ENCODE measurements around the gene TRIM28.
"Not testable (repeated sequence)": the region's sequence is repeated elsewhere in the genome, so short reads cannot be mapped to it uniquely, and the experiment has no call there.

TRIM28 gene

DNA sequence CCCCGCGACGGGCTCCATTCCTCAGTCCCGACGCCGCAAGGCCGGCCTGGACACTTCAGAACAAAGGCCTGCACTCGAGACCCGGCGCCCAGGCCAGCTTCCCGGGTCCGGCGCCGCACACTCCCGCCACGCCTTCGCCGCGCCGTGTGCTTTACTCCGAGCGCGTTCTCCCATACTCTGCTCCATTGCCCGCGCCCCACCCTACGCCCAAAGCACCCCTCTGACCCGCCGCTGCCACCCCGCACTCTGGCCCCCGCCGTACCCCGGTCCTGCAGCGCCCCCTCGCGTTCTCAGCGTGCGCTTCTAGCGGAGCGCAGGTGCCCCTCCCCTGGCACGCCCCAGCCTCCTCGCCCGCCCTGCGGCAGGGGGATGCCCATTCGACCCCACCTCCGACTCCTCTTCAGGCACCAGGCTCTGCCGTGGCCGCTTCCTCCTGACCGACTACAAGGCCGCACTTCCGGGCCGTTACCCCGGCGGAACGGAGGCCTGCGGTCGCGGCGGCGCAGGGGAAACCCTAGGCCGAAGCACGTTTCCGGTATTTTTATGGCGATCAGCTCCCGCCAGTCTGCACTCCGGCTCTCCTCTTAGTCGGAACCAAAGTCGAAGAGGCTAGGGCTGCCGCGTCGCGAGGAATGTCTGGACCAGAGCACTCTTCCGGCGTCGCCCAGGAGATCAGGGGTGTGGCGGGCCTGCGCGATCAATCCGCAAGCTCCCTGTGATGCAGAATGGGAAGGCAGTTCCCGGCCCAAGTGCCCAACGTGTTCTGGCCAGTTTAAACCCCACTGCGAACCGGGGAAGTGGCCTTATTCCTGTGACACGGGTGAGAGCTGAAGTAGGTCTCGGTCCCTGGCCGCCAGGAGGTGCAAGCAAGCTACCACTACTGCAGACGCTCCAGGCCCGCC lies 24.3 kb upstream of the TRIM28 start, which contains the start of gene ZBTB45:
Gene ZBTB45 (minus strand): TSS at position 456 of the 902 bp plus-strand sequence. CDS start 2,137 bp downstream, outside the sequence.
- DNase-seq = peak; percentile 98

DNA sequence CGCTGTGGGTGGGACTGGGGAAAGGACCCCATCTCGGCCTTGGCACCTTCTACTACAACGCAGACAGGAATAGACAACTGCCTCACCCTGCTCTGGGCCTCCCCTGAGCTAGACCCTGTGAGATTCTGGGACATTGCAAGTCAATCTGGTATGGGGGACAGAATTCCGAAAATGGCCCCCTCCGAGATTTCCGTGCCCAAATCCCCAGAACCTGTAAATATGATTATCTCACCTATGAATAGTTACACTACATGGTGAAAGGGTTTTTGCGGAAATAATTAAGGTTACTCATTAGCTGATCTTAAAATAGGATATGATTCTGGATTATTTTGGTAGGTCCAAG lies 23.6 kb upstream of the TRIM28 start:
- no peak for DNase-seq

DNA sequence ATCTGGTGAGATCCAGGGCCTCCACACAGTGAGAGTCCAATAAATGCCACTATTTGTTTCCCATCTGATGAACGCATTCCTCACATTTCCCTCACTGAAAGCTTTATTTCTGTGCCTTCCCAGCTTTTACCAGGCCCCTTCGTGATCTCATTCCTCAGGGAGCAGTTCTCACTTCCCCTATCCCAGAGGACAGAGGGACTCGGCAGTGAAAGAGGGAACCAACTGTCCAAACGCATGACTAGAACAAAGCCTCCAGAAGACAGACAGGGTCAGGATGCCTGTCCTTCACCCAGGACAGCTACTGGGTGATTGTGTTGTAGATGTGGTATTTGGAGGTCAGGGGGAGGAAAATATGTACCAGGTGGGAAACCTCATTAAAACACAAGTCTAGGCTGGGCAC lies 22.2 kb upstream of the TRIM28 start:
- DNase-seq = no peak

GRCh38 chr19:58522709-58523108 lies 21.2 kb upstream of the TRIM28 start:
- no peak for DNase-seq

GRCh38 chr19:58529405-58529804 lies 14.5 kb upstream of the TRIM28 start:
- DNase-seq = no peak

DNA sequence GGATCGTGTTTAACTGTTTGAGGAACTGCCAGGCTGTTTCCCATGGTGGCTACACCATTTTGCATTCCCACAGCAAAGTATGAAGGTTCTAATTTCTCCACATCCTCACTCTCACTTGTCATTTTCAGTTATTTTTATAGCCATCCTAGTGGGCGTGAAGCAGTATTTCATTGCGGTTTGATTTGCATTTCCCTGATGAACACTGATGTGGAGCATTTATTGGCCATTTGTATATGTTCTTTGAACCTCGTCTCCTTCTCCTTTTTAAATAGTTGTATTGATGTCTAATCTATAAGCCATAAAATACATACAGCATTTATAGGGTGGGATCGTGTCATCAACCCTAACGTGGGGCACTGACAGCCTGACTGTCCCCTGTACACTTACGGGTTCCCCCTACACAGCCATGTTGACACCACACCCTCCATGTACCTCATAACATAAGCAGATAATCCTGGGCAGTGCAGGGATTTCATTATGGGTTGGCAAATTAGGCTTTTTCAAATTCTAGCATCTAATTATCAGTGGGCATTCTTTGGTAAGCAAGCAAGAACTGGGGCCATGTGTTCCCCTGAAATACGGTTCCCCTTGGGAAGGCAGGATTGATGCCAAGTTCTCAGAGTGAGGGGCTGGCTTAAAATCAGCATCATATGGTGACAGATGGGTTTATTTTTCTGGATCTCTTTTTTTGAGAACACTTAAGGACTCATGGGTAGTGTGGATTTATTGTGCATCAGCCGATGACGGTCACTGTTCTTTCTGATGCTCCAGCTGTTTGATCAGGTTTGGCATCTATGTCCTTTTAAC lies 12.6 kb upstream of the TRIM28 start:
- DNase-seq = no peak

- DNase-seq = no peak
Observed at GRCh38 chr19:58535857-58536256, 8.0 kb upstream of the TRIM28 start.

GRCh38 chr19:58536852-58537798 lies 6.7 kb upstream of the TRIM28 start:
- no peak for DNase-seq

DNA sequence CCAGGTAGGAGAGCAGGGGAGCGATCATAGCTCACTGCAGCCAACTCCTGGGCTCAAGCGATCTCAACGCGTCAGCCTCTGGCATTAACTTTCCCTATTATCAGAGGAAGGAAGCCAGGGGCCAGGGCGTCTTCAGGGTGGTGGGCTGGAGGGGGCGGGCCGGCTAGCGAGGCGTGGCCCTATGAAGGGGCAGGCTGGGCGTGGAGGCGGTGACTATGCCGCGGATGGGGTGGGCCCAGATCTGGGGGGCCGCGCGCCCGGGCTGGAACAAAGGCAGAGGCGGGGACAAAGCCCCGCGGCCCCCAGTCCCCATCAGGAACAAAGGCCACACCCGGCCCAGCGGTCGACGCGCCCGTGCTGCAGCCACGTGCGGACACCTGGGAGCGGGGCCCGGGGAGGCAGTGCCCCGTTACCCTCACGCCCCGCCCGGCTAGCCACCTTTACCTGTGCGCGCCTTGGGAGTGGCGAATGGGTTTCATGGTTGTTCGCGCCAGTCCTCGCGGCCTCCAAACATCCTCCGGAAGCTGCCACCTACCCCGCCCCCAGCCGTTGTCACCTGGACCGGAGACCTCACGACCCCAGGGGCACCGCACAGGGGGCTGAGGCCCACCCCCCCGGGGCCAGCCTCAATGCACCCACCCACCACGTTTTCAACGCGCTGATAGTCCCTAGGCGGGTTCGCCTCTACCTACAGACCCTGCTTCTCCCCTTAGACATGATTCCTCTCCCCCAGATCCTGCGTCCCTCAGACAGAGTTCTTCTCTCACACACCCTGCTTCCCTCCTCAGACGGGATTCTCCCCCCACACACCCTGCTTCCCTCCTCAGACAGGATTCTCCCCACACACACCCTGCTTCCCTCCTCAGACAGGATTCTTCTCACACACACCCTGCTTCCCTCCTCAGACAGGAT lies 5.4 kb upstream of the TRIM28 start:
- peak; percentile 88 for DNase-seq

GRCh38 chr19:58539169-58539559 lies 4.7 kb upstream of the TRIM28 start:
- not testable (repeated sequence) for DNase-seq

DNA sequence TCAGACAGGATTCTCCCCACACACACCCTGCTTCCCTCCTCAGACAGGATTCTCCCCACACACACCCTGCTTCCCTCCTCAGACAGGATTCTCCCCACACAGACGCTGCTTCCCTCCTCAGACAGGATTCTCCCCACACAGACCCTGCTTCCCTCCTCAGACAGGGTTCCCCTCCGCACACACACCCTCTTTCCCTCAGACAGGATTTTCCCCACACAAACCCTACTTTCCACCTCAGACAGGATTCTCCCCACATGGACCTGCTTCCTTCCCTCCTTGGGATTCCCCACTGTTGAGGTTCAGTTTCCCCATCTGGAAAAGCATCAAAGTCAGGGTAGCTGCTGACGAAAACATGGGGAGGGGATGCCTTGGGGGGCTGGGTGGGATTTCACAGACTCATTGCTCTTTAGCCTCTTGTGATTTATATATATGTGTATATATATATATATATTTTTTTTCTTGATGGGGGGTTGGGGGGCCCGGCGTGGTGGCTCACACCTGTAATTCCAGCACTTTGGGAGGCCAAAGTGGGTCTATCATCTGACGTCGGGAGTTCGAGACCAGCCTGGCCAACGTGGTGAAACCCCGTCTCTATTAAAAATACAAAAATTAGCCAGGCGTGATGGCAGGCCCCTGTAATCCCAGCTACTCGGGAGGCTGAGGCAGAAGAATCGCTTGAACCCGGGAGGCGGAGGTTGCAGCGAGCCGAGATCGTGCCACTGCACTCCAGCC lies 1.1 kb upstream of the TRIM28 start:
- not testable (repeated sequence) for DNase-seq

GRCh38 chr19:58544591-58545285 lies 874 bp downstream of the TRIM28 start:
- DNase-seq = no peak

GRCh38 chr19:58545286-58546018 lies 1.6 kb downstream of the TRIM28 start:
- DNase-seq = no peak

- no peak for DNase-seq
Observed at GRCh38 chr19:58546019-58546530, 2.2 kb downstream of the TRIM28 start.

- no peak for DNase-seq
Observed at GRCh38 chr19:58547323-58548312, 3.8 kb downstream of the TRIM28 start.

DNA sequence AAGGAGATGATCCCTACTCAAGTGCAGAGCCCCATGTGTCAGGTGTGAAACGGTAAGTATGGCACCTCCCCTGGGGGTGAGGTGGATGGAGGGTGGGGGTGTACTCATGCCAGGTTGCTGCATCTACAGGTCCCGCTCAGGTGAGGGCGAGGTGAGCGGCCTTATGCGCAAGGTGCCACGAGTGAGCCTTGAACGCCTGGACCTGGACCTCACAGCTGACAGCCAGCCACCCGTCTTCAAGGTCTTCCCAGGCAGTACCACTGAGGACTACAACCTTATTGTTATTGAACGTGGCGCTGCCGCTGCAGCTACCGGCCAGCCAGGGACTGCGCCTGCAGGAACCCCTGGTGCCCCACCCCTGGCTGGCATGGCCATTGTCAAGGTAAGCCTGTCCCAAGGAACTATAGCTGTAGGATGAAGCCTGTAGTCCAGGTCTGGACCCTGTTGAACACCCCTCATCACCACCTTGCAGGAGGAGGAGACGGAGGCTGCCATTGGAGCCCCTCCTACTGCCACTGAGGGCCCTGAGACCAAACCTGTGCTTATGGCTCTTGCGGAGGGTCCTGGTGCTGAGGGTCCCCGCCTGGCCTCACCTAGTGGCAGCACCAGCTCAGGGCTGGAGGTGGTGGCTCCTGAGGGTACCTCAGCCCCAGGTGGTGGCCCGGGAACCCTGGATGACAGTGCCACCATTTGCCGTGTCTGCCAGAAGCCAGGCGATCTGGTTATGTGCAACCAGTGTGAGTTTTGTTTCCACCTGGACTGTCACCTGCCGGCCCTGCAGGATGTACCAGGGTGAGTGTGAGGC lies 5.2 kb downstream of the TRIM28 start:
- no peak for DNase-seq
